HG02763 (cell line): ENCODE data around the gene TENM4.

Experiments
- ATAC-seq: cut with Tn5 transposase; IDR thresholded peaks from one replicate; pipeline ENCODE4 v1.9.1; 2021; ENCODE audit warnings: mild to moderate bottlenecking, moderate library complexity; ENCODE audit not compliant: unreplicated experiment

Gene TENM4

GRCh38 chr11:78927511-78927910 lies 513.3 kb downstream of the TENM4 start:
- ATAC-seq: no peak

GRCh38 chr11:78926633-78927338 lies 514.0 kb downstream of the TENM4 start:
- ATAC-seq: no peak

GRCh38 chr11:78925387-78925786 lies 515.4 kb downstream of the TENM4 start:
- no peak for ATAC-seq

- ATAC-seq: no peak
These were observed 517.8 kb downstream of the TENM4 start for GRCh38 chr11:78922859-78923625.

- no peak for ATAC-seq
These were observed 519.3 kb downstream of the TENM4 start for GRCh38 chr11:78921509-78921908.

GRCh38 chr11:78920329-78920728 lies 520.5 kb downstream of the TENM4 start:
- no peak for ATAC-seq

GRCh38 chr11:78916759-78917158 lies 524.1 kb downstream of the TENM4 start:
- no peak for ATAC-seq

GRCh38 chr11:78914503-78914902 lies 526.3 kb downstream of the TENM4 start:
- no peak for ATAC-seq

- no peak for ATAC-seq
These were observed 528.1 kb downstream of the TENM4 start for GRCh38 chr11:78912778-78913177.

- ATAC-seq: no peak
These were observed 530.5 kb downstream of the TENM4 start for GRCh38 chr11:78910322-78910721.

- no peak for ATAC-seq
These were observed 531.4 kb downstream of the TENM4 start for GRCh38 chr11:78909386-78909785.

GRCh38 chr11:78907636-78908035 lies 533.2 kb downstream of the TENM4 start:
- no peak for ATAC-seq

GRCh38 chr11:78906566-78906965 lies 534.3 kb downstream of the TENM4 start:
- no peak for ATAC-seq

GRCh38 chr11:78905756-78906155 lies 535.1 kb downstream of the TENM4 start:
- no peak for ATAC-seq

- ATAC-seq: no peak
These were observed 537.9 kb downstream of the TENM4 start for GRCh38 chr11:78902771-78903507.

GRCh38 chr11:78901831-78902230 lies 539.0 kb downstream of the TENM4 start:
- no peak for ATAC-seq

GRCh38 chr11:78898266-78898775 lies 542.5 kb downstream of the TENM4 start:
- no peak for ATAC-seq

- no peak for ATAC-seq
These were observed 546.8 kb downstream of the TENM4 start for GRCh38 chr11:78893996-78894395.

- no peak for ATAC-seq
These were observed 551.1 kb downstream of the TENM4 start for GRCh38 chr11:78889698-78890097.

GRCh38 chr11:78886616-78887015 lies 554.2 kb downstream of the TENM4 start:
- ATAC-seq: no peak

GRCh38 chr11:78884761-78885160 lies 556.1 kb downstream of the TENM4 start:
- no peak for ATAC-seq
